Cardiac septum (tissue), 1 donor: ENCODE measurements around the gene ANKRD35. TPM values are rescaled to one million over a fixed set of nuclear protein-coding genes. Genes with fewer than 3 reads are reported as not detected.
"Not testable (repeated sequence)": the region's sequence is repeated elsewhere in the genome, so short reads cannot be mapped to it uniquely, and the experiment has no call there.

ENCODE experiments used
- DNase-seq: peaks from one replicate; pipeline ENCODE4 v3.0.0-alpha.2; 2020; ENCODE audit warnings: low spot score
- intact Hi-C: fragments of 100-400 bp; cut with DNase I; formaldehyde crosslinking; loops from one replicate; pipeline ENCODE4 v1.14.0; 2022
- microRNA-seq: library from miRNA; unstranded; fragments of <30 nt; microRNA quantifications from one replicate; pipeline ENCODE4 v1.2.0, GENCODE V29; 2020
- total RNA-seq: library from RNA; stranded (reverse); fragmentation: NEBNext Ultra II Directional; extraction: Animal tissue kit (Norgen Biotek cat#: 25700); gene quantifications from one replicate; pipeline ENCODE4 v1.2.1, GENCODE V29; 2021
- donor health status: DM: no; HTN: no; CAD: no.

The ANKRD35 gene
- total RNA-seq, 1 donor from 2014 or later = 0.73 TPM

- intact Hi-C loops = no loop called here
These were observed 61.2 kb downstream of the ANKRD35 start for GRCh38 chr1:145824499-145824842.

DNA sequence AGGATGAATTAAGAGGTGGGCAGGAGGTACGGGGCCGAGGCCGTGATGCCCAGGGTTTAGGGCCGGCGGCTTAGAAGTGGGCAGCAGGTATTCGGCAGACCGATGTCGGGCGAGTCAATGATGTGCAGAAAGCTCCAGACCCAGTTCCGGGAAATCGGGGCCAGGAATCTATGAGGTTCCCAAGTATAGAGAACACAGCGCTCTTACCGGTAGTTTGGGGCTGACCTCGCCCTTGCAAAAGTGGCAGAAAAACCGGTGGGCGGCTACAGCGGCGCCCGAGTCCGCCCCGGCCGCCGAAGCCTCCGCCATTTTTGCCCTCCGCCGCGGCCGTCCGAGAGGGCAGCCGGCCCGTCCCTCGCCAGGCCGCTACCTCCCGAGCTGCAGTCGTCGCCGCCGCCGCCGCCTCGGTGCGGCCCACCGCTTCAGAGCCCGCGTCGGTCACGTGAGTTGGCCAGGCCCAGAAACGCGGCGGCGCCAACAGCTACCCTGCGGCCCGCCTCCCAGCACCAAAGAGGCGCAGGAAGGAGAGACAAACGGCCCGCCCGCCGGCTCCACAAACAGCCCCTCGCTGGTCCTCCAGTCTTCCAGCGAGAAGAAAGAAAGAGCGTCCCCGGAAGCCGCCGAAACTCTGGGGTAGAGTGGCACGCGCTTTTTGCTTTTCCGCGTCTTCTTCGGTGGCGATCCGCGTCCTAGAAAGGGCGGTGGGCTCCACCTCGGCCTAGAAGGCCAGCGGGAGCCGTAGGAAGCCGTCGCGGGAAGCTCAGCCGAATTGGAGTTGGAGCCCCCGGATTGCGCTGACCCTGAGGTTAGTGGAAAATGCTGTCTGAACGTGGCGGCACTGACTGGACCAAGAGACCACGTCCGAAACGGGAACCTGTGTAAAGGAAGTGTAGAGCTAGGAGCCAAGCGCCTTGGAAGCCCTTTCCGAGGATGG lies 61.8 kb downstream of the ANKRD35 start, which contains the start of the genes POLR3C and RNF115:
TSS of gene POLR3C (plus strand) at position 636 of the 934 bp plus-strand sequence. CDS start 1,577 bp downstream, outside the sequence.
TSS of gene RNF115 (minus strand) at position 531 of the 934 bp plus-strand sequence. CDS start at position 309, 222 bp downstream.
- peak; percentile 95 for DNase-seq
- intact Hi-C loops = no loop called here

More at GRCh38 chr1:145824499-145824842, 61.2 kb downstream of the ANKRD35 start:
- DNase-seq = no peak

- DNase-seq, intact Hi-C loops: not testable (repeated sequence)
These were observed 62.8 kb downstream of the ANKRD35 start for GRCh38 chr1:145822779-145823331.

GRCh38 chr1:145818095-145818494 lies 67.6 kb downstream of the ANKRD35 start:
- DNase-seq, intact Hi-C loops: not testable (repeated sequence)

Small RNA genes within 50 kb of the gene (microRNA-seq; reads per million reads assigned to microRNA genes)
- not detected for gene MIR6736

Other genes starting within 250 kb of the ANKRD35 start
- gene PDZK1, start 178.5 kb downstream of the ANKRD35 start, total RNA-seq = 0.48 TPM
- 0.22 TPM for gene CD160, start 166.4 kb downstream of the ANKRD35 start, total RNA-seq
- 74.5 TPM for gene RNF115, start 61.8 kb downstream of the ANKRD35 start, total RNA-seq
- 14.0 TPM for gene POLR3C, start 61.7 kb downstream of the ANKRD35 start, total RNA-seq
- gene NUDT17, start 40.2 kb downstream of the ANKRD35 start, total RNA-seq = 2.7 TPM
- 19.7 TPM for gene PIAS3, start 26.8 kb downstream of the ANKRD35 start, total RNA-seq
- 3.8 TPM for gene ITGA10, start 24.2 kb upstream of the ANKRD35 start, total RNA-seq
- gene PEX11B, start 32.9 kb upstream of the ANKRD35 start, total RNA-seq = 17.4 TPM
- gene RBM8A, start 41.6 kb upstream of the ANKRD35 start, total RNA-seq = 74.2 TPM
- 25.6 TPM for gene LIX1L, start 72.2 kb upstream of the ANKRD35 start, total RNA-seq
- 2.9 TPM for gene ANKRD34A, start 78.7 kb upstream of the ANKRD35 start, total RNA-seq
- 36.8 TPM for gene POLR3GL, start 78.8 kb upstream of the ANKRD35 start, total RNA-seq
- gene TXNIP, start 110.7 kb upstream of the ANKRD35 start, total RNA-seq = 689 TPM
- gene HJV, start 135.9 kb upstream of the ANKRD35 start, total RNA-seq = 73.8 TPM